Right lobe of liver (tissue), 4 donors: ENCODE data around the gene MIPEP.

Experiments used
- POLR2A ChIP-seq: fragments of 450-650 bp; IDR thresholded peaks from one replicate; pipeline ENCODE4 v1.6.1; 2017; ENCODE audit warnings: antibody characterized with exemption, mild to moderate bottlenecking
- TF ChIP-seq, protein P1 (sequence below), 4 donors: fragments of 200-600 bp in 3 of 4; fragments of 450-650 bp in 1 of 4; IDR thresholded peaks; one replicate each; pipeline versions ENCODE4 v1.5.1 to v1.8.0; 2016 to 2022; ENCODE audit warnings: antibody characterized with exemption in 4 of 4, mild to moderate bottlenecking in 2 of 4
- donor health status: DM: no; HTN: no; CAD: no.
- donor health status: DM: no; HTN: no; CAD: no.
- donor health status: DM: no; HTN: yes; CAD: no.

DNA sequence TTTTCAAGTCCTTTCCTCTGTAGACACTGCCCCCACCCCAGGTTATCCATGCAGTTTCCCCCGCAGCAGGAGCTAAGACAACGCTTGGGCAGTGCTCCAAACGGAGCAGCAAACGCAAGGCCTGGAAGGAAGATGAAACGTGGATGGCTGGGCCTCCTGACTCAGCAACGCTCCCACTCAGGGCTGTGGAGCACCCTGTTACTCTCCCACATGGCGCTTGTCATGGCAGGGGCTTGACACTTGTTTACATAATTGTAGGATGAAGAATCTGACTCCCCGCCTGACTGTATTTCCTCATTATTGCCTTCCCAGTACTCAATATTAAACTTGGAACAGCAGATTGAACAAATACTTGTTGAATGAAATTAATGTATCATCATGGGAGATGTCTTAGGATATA is 8.9 kb upstream of the MIPEP start:
- TF ChIP-seq POLR2A, result no peak
- TF ChIP-seq, protein P1, sequence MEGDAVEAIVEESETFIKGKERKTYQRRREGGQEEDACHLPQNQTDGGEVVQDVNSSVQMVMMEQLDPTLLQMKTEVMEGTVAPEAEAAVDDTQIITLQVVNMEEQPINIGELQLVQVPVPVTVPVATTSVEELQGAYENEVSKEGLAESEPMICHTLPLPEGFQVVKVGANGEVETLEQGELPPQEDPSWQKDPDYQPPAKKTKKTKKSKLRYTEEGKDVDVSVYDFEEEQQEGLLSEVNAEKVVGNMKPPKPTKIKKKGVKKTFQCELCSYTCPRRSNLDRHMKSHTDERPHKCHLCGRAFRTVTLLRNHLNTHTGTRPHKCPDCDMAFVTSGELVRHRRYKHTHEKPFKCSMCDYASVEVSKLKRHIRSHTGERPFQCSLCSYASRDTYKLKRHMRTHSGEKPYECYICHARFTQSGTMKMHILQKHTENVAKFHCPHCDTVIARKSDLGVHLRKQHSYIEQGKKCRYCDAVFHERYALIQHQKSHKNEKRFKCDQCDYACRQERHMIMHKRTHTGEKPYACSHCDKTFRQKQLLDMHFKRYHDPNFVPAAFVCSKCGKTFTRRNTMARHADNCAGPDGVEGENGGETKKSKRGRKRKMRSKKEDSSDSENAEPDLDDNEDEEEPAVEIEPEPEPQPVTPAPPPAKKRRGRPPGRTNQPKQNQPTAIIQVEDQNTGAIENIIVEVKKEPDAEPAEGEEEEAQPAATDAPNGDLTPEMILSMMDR (IDR thresholded peaks at IDR 0.05), result no peak
